Mesendoderm (in vitro differentiated cells): Measurements from ENCODE around the gene SPTSSB.

Experiments
- DNase-seq: peaks from one replicate; pipeline ENCODE4 v3.0.0; 2013
- H2AK5ac ChIP-seq: 2 replicates; pipeline ENCODE4 v1.6.1; 2013; ENCODE audit warnings: low read length, inconsistent platforms
- H2BK120ac ChIP-seq: 2 replicates; pipeline ENCODE4 v1.6.1; 2013; ENCODE audit warnings: low read depth, mild to moderate bottlenecking, low read length, moderate library complexity, mixed read lengths
- H2BK15ac ChIP-seq: replicated peaks from 2 replicates; pipeline ENCODE4 v1.6.1; 2013; ENCODE audit warnings: low read depth, mild to moderate bottlenecking, moderate library complexity
- H2BK5ac ChIP-seq: 2 replicates; pipeline ENCODE4 v1.6.1; 2013; ENCODE audit warnings: low read length, inconsistent platforms
- H3K18ac ChIP-seq: 2 replicates; pipeline ENCODE4 v1.6.1; 2013; ENCODE audit warnings: mild to moderate bottlenecking, low read length, mixed read lengths
- H3K23ac ChIP-seq: one replicate; pipeline ENCODE4 v1.6.1; 2013; ENCODE audit warnings: low read length
- H3K27ac ChIP-seq: 2 replicates; pipeline ENCODE4 v1.5.1; 2013; ENCODE audit warnings: low read depth, mild to moderate bottlenecking, inconsistent platforms, low read length, moderate library complexity
- H3K27me3 ChIP-seq: 2 replicates; pipeline ENCODE4 v1.6.1; 2013; ENCODE audit warnings: low read length, control low read depth, mild to moderate bottlenecking, inconsistent platforms; ENCODE audit not compliant: insufficient read depth, poor library complexity
- H3K36me3 ChIP-seq: 2 replicates; pipeline ENCODE4 v1.6.1; 2013; ENCODE audit warnings: low read length, inconsistent platforms; ENCODE audit not compliant: control insufficient read depth, insufficient read depth
- H3K4ac ChIP-seq: one replicate; pipeline ENCODE4 v1.6.1; 2013; ENCODE audit warnings: low read depth, mild to moderate bottlenecking, low read length, moderate library complexity
- H3K4me1 ChIP-seq: 2 replicates; pipeline ENCODE4 v1.6.1; 2013; ENCODE audit warnings: low read depth, low read length, inconsistent platforms; ENCODE audit not compliant: control insufficient read depth
- H3K4me2 ChIP-seq: 2 replicates; pipeline ENCODE4 v1.6.1; 2013; ENCODE audit warnings: low read length
- H3K4me3 ChIP-seq: 2 replicates; pipeline ENCODE4 v1.5.1; 2013; ENCODE audit warnings: mild to moderate bottlenecking, low read length
- H3K56ac ChIP-seq: one replicate; pipeline ENCODE4 v1.6.1; 2013; ENCODE audit warnings: low read length
- H3K79me1 ChIP-seq: 2 replicates; pipeline ENCODE4 v1.6.1; 2013; ENCODE audit warnings: low read length, inconsistent platforms
- H3K79me2 ChIP-seq: 2 replicates; pipeline ENCODE4 v1.6.1; 2013; ENCODE audit warnings: mild to moderate bottlenecking, low read length; ENCODE audit not compliant: control insufficient read depth, insufficient read depth
- H3K9ac ChIP-seq: 2 replicates; pipeline ENCODE4 v1.6.1; 2013; ENCODE audit warnings: low read length, inconsistent platforms
- H4K5ac ChIP-seq: one replicate; pipeline ENCODE4 v1.6.1; 2013; ENCODE audit warnings: low read length
- H4K8ac ChIP-seq: one replicate; pipeline ENCODE4 v1.6.1; 2013; ENCODE audit warnings: low read depth, mild to moderate bottlenecking, control low read depth, low read length, moderate library complexity
- WGBS: extraction: QIAGEN DNeasy Blood & Tissue Kit; methylation state at CpG from one replicate; pipeline ENCODE4 v1.1.7; 2013; ENCODE audit warnings: low lambda C conversion rate, missing lambda C conversion rate; ENCODE audit not compliant: insufficient coverage; ENCODE audit errors: extremely low coverage; 5-methylcytosine and 5-hydroxymethylcytosine counted together

Gene SPTSSB

DNA sequence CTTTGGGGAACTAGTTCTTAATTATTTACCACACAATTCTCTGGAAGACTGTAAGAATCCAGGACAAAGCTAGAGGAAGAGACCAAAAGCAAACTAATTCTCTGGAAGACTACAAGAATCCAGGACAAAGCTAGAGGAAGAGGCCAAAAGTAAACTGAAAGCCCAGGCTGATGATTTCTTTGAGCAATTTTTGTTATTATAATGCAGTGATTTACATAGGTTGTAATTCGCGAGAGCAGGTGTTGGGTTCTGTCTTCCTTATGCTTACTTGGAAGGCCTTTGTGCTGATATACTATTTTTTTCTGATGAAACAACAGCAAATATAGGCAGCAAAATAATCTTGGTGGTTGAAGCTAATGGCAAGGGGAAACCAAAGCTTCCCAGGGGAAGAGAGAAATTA lies 5.2 kb downstream of the SPTSSB start:
- no peak overlapping the region for H3K23ac ChIP-seq
- no peak overlapping the region for H2BK120ac ChIP-seq
- no peak overlapping the region for H3K27ac ChIP-seq
- no peak overlapping the region for H2BK5ac ChIP-seq
- H3K4me2 ChIP-seq = no peak overlapping the region
- no peak overlapping the region for H3K4me3 ChIP-seq
- H3K79me1 ChIP-seq = no peaks in the 10 kb centered on the region
- DNase-seq = no peak
- H4K8ac ChIP-seq = no peak overlapping the region
- no peaks in the 10 kb centered on the region for H3K36me3 ChIP-seq
- WGBS = no CpG with 5 or more reads among the region's 2 CpGs
- no peak overlapping the region for H2AK5ac ChIP-seq
- H3K79me2 ChIP-seq = no peaks in the 10 kb centered on the region
- no peak overlapping the region for H3K18ac ChIP-seq
- no peak overlapping the region for H3K9ac ChIP-seq
- no peak overlapping the region for H2BK15ac ChIP-seq
- no peak overlapping the region for H3K4ac ChIP-seq
- H4K5ac ChIP-seq = no peak overlapping the region
- H3K4me1 ChIP-seq = no peaks in the 10 kb centered on the region
- no peaks in the 10 kb centered on the region for H3K27me3 ChIP-seq
- H3K56ac ChIP-seq = no peak overlapping the region

DNA sequence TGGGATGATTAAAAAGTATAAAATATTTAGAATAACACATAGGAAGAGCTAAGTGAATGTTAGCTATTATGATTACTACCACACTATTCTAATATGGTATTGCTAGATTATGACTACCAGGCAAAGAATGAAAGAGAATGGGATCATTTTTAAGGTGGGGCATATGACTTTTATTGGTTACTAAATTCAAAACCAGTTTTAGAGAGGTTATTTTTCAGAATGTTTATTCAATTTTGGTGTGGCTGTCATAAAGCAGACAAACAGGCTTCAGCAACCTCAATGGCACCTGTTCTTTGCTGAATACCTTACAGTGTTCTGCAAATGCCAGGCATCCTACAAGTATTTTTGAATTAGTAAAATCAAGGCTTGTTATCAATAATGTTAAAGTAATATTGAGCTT lies 12.8 kb downstream of the SPTSSB start:
- no peak overlapping the region for H2AK5ac ChIP-seq
- H3K79me1 ChIP-seq = no peaks in the 10 kb centered on the region
- no peak overlapping the region for H3K4me2 ChIP-seq
- no peak overlapping the region for H4K5ac ChIP-seq
- H3K4me1 ChIP-seq = no peaks in the 10 kb centered on the region
- H3K27ac ChIP-seq = no peak overlapping the region
- H3K18ac ChIP-seq = no peak overlapping the region
- H2BK5ac ChIP-seq = no peak overlapping the region
- H3K56ac ChIP-seq = no peak overlapping the region
- H3K79me2 ChIP-seq = no peaks in the 10 kb centered on the region
- no peak overlapping the region for H3K4me3 ChIP-seq
- H3K23ac ChIP-seq = no peak overlapping the region
- H4K8ac ChIP-seq = no peak overlapping the region
- H3K9ac ChIP-seq = no peak overlapping the region
- no peak for DNase-seq
- no peak overlapping the region for H3K4ac ChIP-seq
- no peak overlapping the region for H2BK15ac ChIP-seq
- no peaks in the 10 kb centered on the region for H3K36me3 ChIP-seq
- no peaks in the 10 kb centered on the region for H3K27me3 ChIP-seq
- no peak overlapping the region for H2BK120ac ChIP-seq

DNA sequence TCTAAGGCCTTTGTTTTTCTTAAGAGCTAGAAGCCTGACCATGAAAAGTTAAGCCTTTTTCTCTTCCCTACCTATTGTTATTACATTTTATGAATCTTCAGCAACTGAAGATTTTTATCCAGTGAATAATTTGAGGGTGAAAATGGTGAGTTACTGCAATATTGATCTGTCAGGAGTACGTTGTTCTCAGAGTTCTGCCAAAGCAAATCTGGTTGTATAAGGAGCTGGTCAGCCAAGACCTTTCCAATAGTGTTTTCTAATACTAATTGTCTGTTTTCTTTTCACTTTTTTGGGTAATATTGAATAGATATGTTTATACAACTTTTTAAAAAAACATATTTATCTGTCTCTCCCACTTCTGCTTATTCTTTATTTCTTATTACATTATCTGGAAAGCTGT lies 15.0 kb downstream of the SPTSSB start:
- Histone ChIP-seq H3K27ac (no peak overlapping the region), H2AK5ac (no peak overlapping the region), H2BK15ac (no peak overlapping the region), H3K4me3 (no peak overlapping the region), H4K8ac (no peak overlapping the region), H3K9ac (no peak overlapping the region), H2BK5ac (no peak overlapping the region), H3K23ac (no peak overlapping the region), H3K4me2 (no peak overlapping the region), H3K56ac (no peak overlapping the region), H3K27me3 (no peaks in the 10 kb centered on the region), H3K4ac (no peak overlapping the region), H3K79me1 (no peaks in the 10 kb centered on the region), H3K18ac (no peak overlapping the region), H3K79me2 (no peaks in the 10 kb centered on the region), H3K36me3 (no peaks in the 10 kb centered on the region), H4K5ac (no peak overlapping the region), H3K4me1 (no peaks in the 10 kb centered on the region), H2BK120ac (no peak overlapping the region)
- DNase-seq = no peak
- WGBS = no CpG with 5 or more reads among the region's 1 CpG

DNA sequence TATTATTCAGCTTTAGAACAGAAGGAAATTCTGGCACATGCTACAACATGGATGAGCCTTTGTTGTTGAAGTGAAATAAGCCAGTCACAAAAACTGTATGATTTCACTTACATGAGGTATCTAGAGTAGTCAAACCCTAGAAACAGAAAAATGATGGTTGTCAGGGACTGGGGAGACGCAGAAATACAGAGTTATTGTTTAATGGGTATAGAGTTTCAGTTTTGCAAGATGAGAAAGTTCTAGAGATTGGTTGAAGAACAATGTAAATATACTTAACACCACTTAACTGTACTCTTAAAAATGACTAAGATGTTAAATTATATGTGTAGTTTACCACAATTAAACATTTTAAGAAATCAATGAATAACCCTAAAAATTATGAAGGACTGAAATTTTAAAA lies 15.8 kb downstream of the SPTSSB start:
- Histone ChIP-seq H3K4me1 (no peaks in the 10 kb centered on the region), H2AK5ac (no peak overlapping the region), H4K8ac (no peak overlapping the region), H3K9ac (no peak overlapping the region), H3K23ac (no peak overlapping the region), H3K4me3 (no peak overlapping the region), H3K79me2 (no peaks in the 10 kb centered on the region), H3K56ac (no peak overlapping the region), H2BK5ac (no peak overlapping the region), H3K36me3 (no peaks in the 10 kb centered on the region), H3K4me2 (no peak overlapping the region), H2BK15ac (no peak overlapping the region), H3K4ac (no peak overlapping the region), H3K27ac (no peak overlapping the region), H3K79me1 (no peaks in the 10 kb centered on the region), H3K27me3 (no peaks in the 10 kb centered on the region), H3K18ac (no peak overlapping the region), H4K5ac (no peak overlapping the region), H2BK120ac (no peak overlapping the region)
- no CpG with 5 or more reads among the region's 1 CpG for whole genome bisulfite sequencing
- DNase-seq = no peak

DNA sequence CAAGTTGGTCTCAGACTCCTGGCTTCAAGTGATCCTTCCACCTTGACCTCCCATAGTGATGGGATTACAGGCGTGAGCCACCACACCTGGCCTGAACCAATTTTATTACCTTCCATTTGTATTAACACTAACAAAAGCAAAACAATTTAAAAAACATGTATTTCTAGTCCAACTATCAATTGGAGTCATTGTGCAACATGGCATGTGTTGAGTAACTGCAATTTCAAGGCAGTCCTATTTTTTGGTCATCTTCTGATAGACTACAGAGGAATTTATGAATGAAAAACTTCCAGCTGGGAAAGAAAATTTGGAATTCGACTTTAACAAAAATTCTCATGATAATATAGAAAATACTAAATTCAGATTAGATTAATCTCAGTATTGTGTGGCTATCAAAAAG lies 16.8 kb downstream of the SPTSSB start:
- DNase-seq = no peak
- no peak overlapping the region for H2AK5ac ChIP-seq
- no peak overlapping the region for H2BK15ac ChIP-seq
- no peak overlapping the region for H3K18ac ChIP-seq
- no peaks in the 10 kb centered on the region for H3K79me2 ChIP-seq
- H2BK120ac ChIP-seq = no peak overlapping the region
- H3K9ac ChIP-seq = no peak overlapping the region
- no peaks in the 10 kb centered on the region for H3K36me3 ChIP-seq
- no peak overlapping the region for H3K4me2 ChIP-seq
- no peak overlapping the region for H3K4ac ChIP-seq
- H3K4me1 ChIP-seq = no peaks in the 10 kb centered on the region
- H3K56ac ChIP-seq = no peak overlapping the region
- H2BK5ac ChIP-seq = no peak overlapping the region
- no CpG with 5 or more reads among the region's 2 CpGs for WGBS
- no peaks in the 10 kb centered on the region for H3K79me1 ChIP-seq
- H3K4me3 ChIP-seq = no peak overlapping the region
- H4K5ac ChIP-seq = no peak overlapping the region
- H3K23ac ChIP-seq = no peak overlapping the region
- H3K27ac ChIP-seq = no peak overlapping the region
- H3K27me3 ChIP-seq = no peaks in the 10 kb centered on the region
- H4K8ac ChIP-seq = no peak overlapping the region

DNA sequence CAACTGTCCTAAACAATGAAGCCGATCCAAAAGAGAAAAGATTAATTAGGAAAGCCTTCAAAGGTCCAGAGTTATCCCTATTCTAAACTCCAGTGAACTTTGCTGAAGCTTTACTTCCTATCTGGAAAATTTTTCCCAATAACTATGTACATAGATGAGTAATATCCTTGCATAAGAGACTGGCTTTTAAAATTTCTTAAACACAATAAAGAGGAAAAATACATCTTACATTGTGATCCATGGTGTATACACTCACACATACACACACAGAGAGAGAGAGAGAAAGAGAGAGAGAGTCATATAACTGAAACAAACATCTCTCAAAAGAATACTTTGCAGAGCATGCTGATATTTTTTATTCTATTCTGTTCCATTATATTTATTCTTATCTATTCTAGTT lies 20.0 kb downstream of the SPTSSB start:
- Histone ChIP-seq H3K79me2 (no peaks in the 10 kb centered on the region), H3K4ac (no peak overlapping the region), H3K18ac (no peak overlapping the region), H4K8ac (no peak overlapping the region), H3K4me2 (no peak overlapping the region), H3K79me1 (no peaks in the 10 kb centered on the region), H3K4me3 (no peak overlapping the region), H3K56ac (no peak overlapping the region), H2BK120ac (no peak overlapping the region), H3K27ac (no peak overlapping the region), H3K27me3 (no peaks in the 10 kb centered on the region), H3K23ac (no peak overlapping the region), H4K5ac (no peak overlapping the region), H3K9ac (no peak overlapping the region), H3K4me1 (no peaks in the 10 kb centered on the region), H2BK5ac (no peak overlapping the region), H3K36me3 (no peaks in the 10 kb centered on the region), H2AK5ac (no peak overlapping the region), H2BK15ac (no peak overlapping the region)
- no CpG with 5 or more reads among the region's 1 CpG for WGBS
- no peak for DNase-seq
